Suppressor macrophage (primary cell): ENCODE data around the gene RIC1.
"Not testable (repeated sequence)": the region's sequence is repeated elsewhere in the genome, so short reads cannot be mapped to it uniquely, and the experiment has no call there.

Experiments
- DNase-seq, 4 experiments: peaks; one replicate each; pipeline ENCODE4 v3.0.0-alpha.2; 2020 to 2022

The RIC1 gene

GRCh38 chr9:5675046-5675445 lies 46.1 kb downstream of the RIC1 start:
- DNase-seq: not testable (repeated sequence)

- DNase-seq: not testable (repeated sequence)
Measured at GRCh38 chr9:5683591-5683990, 54.7 kb downstream of the RIC1 start.

- no peak for DNase-seq
Measured at GRCh38 chr9:5684101-5684500, 55.2 kb downstream of the RIC1 start.

GRCh38 chr9:5688109-5688508 lies 59.2 kb downstream of the RIC1 start:
- DNase-seq: peak in 2 of 4 experiments; percentile 5 to 22

- DNase-seq: no peak
Measured at GRCh38 chr9:5690278-5690677, 61.4 kb downstream of the RIC1 start.

GRCh38 chr9:5695860-5696259 lies 67.0 kb downstream of the RIC1 start:
- no peak for DNase-seq

GRCh38 chr9:5696884-5697283 lies 68.0 kb downstream of the RIC1 start:
- DNase-seq: no peak

GRCh38 chr9:5698004-5698403 lies 69.1 kb downstream of the RIC1 start:
- no peak for DNase-seq

- DNase-seq: no peak
Measured at GRCh38 chr9:5698810-5699556, 70.1 kb downstream of the RIC1 start.

- peak in 2 of 4 experiments; percentile 8 to 27 for DNase-seq
Measured at GRCh38 chr9:5708414-5708813, 79.5 kb downstream of the RIC1 start.

GRCh38 chr9:5712651-5713390 lies 83.9 kb downstream of the RIC1 start:
- no peak for DNase-seq

GRCh38 chr9:5714501-5715401 lies 85.8 kb downstream of the RIC1 start:
- no peak for DNase-seq

- DNase-seq: no peak
Measured at GRCh38 chr9:5715548-5716127, 86.7 kb downstream of the RIC1 start.

GRCh38 chr9:5717434-5717833 lies 88.5 kb downstream of the RIC1 start:
- DNase-seq: not testable (repeated sequence)

- DNase-seq: no peak
Measured at GRCh38 chr9:5718296-5719032, 89.6 kb downstream of the RIC1 start.

GRCh38 chr9:5719100-5719926 lies 90.4 kb downstream of the RIC1 start:
- no peak for DNase-seq

- no peak for DNase-seq
Measured at GRCh38 chr9:5720151-5720550, 91.2 kb downstream of the RIC1 start.

- no peak for DNase-seq
Measured at GRCh38 chr9:5721279-5722087, 92.6 kb downstream of the RIC1 start.

- not testable (repeated sequence) for DNase-seq
Measured at GRCh38 chr9:5722679-5723078, 93.8 kb downstream of the RIC1 start.

- no peak for DNase-seq
Measured at GRCh38 chr9:5735072-5735471, 106.2 kb downstream of the RIC1 start.
